ENCODE results near the gene COL20A1.

DNA sequence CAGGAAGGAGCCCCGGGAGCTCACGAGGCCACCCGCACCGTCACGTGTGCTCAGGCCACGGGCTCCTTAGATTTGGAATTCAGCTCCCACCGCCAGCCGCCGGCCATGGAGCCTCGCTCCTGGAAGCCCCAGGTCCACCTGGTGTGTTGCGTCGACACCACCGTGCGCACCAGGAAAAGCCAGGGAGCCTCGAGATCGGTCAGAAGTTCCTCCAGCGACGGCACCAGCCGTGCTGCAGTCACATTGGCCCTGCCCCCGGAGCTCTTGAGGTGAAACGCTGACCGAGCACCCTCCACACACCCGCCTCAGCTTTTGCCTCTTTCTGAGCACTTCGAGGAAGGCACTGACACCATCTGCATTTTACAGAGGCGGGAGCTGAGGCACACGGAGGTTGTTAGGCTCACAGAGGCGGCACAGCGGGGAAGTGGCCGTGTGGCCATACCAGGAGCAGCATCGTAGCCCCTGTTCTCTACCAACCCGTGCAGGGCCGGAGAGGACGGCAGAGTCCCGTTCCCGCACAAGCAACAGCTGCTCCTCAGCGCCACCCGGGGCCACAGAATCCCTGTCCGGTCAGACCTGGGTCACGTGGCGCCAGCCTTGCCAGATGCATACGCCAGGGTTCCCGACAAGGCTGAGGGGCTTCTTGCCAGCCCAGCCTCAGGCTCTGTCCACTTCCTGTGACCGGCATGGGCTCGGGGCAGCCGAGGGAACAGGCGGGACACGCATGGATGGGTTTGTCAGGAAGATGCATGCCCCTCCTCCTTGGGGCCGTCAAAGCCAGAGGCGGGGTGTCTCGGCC lies 46.3 kb upstream of the COL20A1 start:
- TF ChIP-seq POLR2A (IDR thresholded peaks at IDR 0.05; ENCODE audit: low read length) (no peak), GATA1 (IDR thresholded peaks at IDR 0.05; ENCODE audit: low read depth, low read length) (no peak)
